WTC11 (cell line): ENCODE results near the gene HES1. TPM values are rescaled to one million over a fixed set of nuclear protein-coding genes. Genes with fewer than 3 reads are reported as not detected.

Source experiments
- FOXP1 ChIP-seq: sonication (generic); formaldehyde crosslinking; IDR thresholded peaks from 2 replicates; pipeline ENCODE4 v1.8.0; 2022; ENCODE audit warnings: missing genetic modification reagents, mild to moderate bottlenecking, moderate library complexity, borderline replicate concordance
- MYBL2 ChIP-seq: sonication (generic); formaldehyde crosslinking; IDR thresholded peaks from 2 replicates; pipeline ENCODE4 v1.8.1; 2023; ENCODE audit warnings: mild to moderate bottlenecking, moderate library complexity, missing genetic modification reagents
- NR2C2 ChIP-seq: sonication (generic); formaldehyde crosslinking; IDR thresholded peaks from 2 replicates; pipeline ENCODE4 v1.8.0; 2022; ENCODE audit warnings: mild to moderate bottlenecking, missing genetic modification reagents
- OVOL2 ChIP-seq: fragments of 250-450 bp; sonication (Bioruptor Pico); IDR thresholded peaks from 2 replicates; pipeline ENCODE4 v1.9.0; 2021; ENCODE audit warnings: mild to moderate bottlenecking, borderline replicate concordance
- RORB ChIP-seq: fragments of 250-450 bp; sonication (Bioruptor Pico); IDR thresholded peaks from 2 replicates; pipeline ENCODE4 v1.9.0; 2021; ENCODE audit warnings: mild to moderate bottlenecking
- SMAD4 ChIP-seq: sonication (generic); formaldehyde crosslinking; IDR thresholded peaks from 2 replicates; pipeline ENCODE4 v1.8.0; 2022; ENCODE audit warnings: mild to moderate bottlenecking, missing genetic modification reagents
- ZNF121 ChIP-seq: sonication (generic); formaldehyde crosslinking; IDR thresholded peaks from 2 replicates; pipeline ENCODE4 v1.8.0; 2023; ENCODE audit warnings: missing genetic modification reagents
- ZNF423 ChIP-seq: fragments of 250-450 bp; sonication (Bioruptor Pico); IDR thresholded peaks from 2 replicates; pipeline ENCODE4 v2.1.2; 2022; ENCODE audit warnings: mild to moderate bottlenecking, moderate library complexity
- total RNA-seq: library from RNA; stranded (reverse); gene quantifications from 3 replicates; pipeline ENCODE4 v1.2.3, GENCODE V29; 2021
- TF ChIP-seq, protein P1 (sequence below): sonication (generic); formaldehyde crosslinking; IDR thresholded peaks from 2 replicates; pipeline ENCODE4 v1.8.1; 2023; ENCODE audit warnings: mild to moderate bottlenecking, missing genetic modification reagents
- TF ChIP-seq, protein P2 (sequence below): fragments of 250-450 bp; sonication (Bioruptor Pico); IDR thresholded peaks from 2 replicates; pipeline ENCODE4 v1.8.0; 2021; ENCODE audit warnings: mild to moderate bottlenecking
- TF ChIP-seq, protein P3 (sequence below): sonication (generic); formaldehyde crosslinking; IDR thresholded peaks from 2 replicates; pipeline ENCODE4 v1.8.1; 2023; ENCODE audit warnings: mild to moderate bottlenecking, missing genetic modification reagents
- TF ChIP-seq, protein P4 (sequence below): sonication (generic); formaldehyde crosslinking; IDR thresholded peaks from 2 replicates; pipeline ENCODE4 v1.8.0; 2023; ENCODE audit warnings: mild to moderate bottlenecking, missing genetic modification reagents
- TF ChIP-seq, protein P5 (sequence below): sonication (generic); formaldehyde crosslinking; IDR thresholded peaks from 2 replicates; pipeline ENCODE4 v1.8.0; 2022; ENCODE audit warnings: mild to moderate bottlenecking, missing genetic modification reagents
- TF ChIP-seq, protein P6 (sequence below): fragments of 250-450 bp; sonication (Bioruptor Pico); IDR thresholded peaks from 2 replicates; pipeline ENCODE4 v1.9.0; 2021; ENCODE audit warnings: mild to moderate bottlenecking, borderline replicate concordance

HES1 gene
- total RNA-seq, 1 experiment from 2014 or later = 28.4 TPM

DNA sequence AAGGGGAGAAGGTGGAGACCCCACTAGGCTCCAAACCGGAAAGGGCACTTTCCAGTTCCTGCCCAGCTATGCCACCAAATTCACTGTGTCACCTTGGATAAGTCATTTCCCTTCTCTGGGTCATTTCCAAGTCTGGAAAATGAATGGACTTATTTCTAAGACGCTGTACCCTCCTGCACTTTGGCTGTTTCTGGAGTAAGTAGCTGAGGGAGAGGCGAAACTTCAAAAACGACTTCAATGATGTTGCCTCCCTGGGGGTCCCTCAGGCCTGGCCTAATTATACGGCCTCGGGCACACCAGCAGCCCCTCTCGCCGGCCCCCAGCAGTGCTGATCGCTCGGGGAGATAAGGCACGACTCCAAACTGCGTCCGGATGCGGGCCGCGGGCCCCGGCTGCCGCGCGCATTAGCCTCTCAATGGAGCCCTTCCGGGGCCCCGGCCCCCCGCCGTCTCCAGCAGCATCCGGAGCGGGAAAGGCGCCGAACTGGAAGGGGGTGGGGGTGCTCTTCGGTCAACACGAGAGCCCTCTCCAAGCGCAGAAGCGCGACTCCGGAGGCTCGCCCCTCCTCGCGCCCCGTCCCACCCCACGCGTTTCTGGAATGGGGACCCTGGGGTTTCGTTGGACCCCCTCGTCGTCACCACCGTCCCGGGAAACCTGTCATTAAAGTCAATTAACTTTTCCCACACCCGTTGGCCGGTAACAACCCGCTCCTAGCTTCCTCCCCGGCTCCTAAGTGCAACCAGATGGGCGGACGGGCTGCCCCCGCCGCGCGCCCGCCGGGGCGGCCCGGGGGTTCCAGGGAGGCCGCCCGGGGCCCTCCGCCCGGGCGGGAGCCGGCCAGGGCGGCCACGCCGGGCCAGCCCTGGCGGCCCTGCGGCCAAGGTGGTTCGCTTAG lies 4.8 kb downstream of the HES1 start (continued):
- TF ChIP-seq, protein P1, sequence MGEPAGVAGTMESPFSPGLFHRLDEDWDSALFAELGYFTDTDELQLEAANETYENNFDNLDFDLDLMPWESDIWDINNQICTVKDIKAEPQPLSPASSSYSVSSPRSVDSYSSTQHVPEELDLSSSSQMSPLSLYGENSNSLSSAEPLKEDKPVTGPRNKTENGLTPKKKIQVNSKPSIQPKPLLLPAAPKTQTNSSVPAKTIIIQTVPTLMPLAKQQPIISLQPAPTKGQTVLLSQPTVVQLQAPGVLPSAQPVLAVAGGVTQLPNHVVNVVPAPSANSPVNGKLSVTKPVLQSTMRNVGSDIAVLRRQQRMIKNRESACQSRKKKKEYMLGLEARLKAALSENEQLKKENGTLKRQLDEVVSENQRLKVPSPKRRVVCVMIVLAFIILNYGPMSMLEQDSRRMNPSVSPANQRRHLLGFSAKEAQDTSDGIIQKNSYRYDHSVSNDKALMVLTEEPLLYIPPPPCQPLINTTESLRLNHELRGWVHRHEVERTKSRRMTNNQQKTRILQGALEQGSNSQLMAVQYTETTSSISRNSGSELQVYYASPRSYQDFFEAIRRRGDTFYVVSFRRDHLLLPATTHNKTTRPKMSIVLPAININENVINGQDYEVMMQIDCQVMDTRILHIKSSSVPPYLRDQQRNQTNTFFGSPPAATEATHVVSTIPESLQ = no peak
- TF ChIP-seq FOXP1 (CRISPR knock-in tag) = peak; percentile 87
- TF ChIP-seq OVOL2 (CRISPR knock-in tag) = no peak
- TF ChIP-seq, protein P2, sequence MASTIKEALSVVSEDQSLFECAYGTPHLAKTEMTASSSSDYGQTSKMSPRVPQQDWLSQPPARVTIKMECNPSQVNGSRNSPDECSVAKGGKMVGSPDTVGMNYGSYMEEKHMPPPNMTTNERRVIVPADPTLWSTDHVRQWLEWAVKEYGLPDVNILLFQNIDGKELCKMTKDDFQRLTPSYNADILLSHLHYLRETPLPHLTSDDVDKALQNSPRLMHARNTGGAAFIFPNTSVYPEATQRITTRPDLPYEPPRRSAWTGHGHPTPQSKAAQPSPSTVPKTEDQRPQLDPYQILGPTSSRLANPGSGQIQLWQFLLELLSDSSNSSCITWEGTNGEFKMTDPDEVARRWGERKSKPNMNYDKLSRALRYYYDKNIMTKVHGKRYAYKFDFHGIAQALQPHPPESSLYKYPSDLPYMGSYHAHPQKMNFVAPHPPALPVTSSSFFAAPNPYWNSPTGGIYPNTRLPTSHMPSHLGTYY (CRISPR knock-in tag) = no peak
- TF ChIP-seq, protein P3, sequence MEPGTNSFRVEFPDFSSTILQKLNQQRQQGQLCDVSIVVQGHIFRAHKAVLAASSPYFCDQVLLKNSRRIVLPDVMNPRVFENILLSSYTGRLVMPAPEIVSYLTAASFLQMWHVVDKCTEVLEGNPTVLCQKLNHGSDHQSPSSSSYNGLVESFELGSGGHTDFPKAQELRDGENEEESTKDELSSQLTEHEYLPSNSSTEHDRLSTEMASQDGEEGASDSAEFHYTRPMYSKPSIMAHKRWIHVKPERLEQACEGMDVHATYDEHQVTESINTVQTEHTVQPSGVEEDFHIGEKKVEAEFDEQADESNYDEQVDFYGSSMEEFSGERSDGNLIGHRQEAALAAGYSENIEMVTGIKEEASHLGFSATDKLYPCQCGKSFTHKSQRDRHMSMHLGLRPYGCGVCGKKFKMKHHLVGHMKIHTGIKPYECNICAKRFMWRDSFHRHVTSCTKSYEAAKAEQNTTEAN = peak; percentile 86; the same call in 1 of the 2 replicates
- TF ChIP-seq, protein P4, sequence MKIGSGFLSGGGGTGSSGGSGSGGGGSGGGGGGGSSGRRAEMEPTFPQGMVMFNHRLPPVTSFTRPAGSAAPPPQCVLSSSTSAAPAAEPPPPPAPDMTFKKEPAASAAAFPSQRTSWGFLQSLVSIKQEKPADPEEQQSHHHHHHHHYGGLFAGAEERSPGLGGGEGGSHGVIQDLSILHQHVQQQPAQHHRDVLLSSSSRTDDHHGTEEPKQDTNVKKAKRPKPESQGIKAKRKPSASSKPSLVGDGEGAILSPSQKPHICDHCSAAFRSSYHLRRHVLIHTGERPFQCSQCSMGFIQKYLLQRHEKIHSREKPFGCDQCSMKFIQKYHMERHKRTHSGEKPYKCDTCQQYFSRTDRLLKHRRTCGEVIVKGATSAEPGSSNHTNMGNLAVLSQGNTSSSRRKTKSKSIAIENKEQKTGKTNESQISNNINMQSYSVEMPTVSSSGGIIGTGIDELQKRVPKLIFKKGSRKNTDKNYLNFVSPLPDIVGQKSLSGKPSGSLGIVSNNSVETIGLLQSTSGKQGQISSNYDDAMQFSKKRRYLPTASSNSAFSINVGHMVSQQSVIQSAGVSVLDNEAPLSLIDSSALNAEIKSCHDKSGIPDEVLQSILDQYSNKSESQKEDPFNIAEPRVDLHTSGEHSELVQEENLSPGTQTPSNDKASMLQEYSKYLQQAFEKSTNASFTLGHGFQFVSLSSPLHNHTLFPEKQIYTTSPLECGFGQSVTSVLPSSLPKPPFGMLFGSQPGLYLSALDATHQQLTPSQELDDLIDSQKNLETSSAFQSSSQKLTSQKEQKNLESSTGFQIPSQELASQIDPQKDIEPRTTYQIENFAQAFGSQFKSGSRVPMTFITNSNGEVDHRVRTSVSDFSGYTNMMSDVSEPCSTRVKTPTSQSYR (CRISPR knock-in tag) = 0 out of 2 replicates have a peak, but pooled peaks have one; percentile 58
- no peak for TF ChIP-seq ZNF121 (CRISPR knock-in tag)
- no peak for TF ChIP-seq SMAD4 (CRISPR knock-in tag)
- no peak for TF ChIP-seq RORB (CRISPR knock-in tag)
- TF ChIP-seq, protein P5, sequence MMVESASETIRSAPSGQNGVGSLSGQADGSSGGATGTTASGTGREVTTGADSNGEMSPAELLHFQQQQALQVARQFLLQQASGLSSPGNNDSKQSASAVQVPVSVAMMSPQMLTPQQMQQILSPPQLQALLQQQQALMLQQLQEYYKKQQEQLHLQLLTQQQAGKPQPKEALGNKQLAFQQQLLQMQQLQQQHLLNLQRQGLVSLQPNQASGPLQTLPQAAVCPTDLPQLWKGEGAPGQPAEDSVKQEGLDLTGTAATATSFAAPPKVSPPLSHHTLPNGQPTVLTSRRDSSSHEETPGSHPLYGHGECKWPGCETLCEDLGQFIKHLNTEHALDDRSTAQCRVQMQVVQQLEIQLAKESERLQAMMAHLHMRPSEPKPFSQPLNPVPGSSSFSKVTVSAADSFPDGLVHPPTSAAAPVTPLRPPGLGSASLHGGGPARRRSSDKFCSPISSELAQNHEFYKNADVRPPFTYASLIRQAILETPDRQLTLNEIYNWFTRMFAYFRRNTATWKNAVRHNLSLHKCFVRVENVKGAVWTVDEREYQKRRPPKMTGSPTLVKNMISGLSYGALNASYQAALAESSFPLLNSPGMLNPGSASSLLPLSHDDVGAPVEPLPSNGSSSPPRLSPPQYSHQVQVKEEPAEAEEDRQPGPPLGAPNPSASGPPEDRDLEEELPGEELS (CRISPR knock-in tag) = peak; percentile 79; the same call in 1 of the 2 replicates
- TF ChIP-seq NR2C2 (CRISPR knock-in tag) = no peak
- peak; percentile 98 for TF ChIP-seq ZNF423 (CRISPR knock-in tag)
- peak; percentile 76; the same call in 1 of the 2 replicates for TF ChIP-seq MYBL2
- TF ChIP-seq, protein P6, sequence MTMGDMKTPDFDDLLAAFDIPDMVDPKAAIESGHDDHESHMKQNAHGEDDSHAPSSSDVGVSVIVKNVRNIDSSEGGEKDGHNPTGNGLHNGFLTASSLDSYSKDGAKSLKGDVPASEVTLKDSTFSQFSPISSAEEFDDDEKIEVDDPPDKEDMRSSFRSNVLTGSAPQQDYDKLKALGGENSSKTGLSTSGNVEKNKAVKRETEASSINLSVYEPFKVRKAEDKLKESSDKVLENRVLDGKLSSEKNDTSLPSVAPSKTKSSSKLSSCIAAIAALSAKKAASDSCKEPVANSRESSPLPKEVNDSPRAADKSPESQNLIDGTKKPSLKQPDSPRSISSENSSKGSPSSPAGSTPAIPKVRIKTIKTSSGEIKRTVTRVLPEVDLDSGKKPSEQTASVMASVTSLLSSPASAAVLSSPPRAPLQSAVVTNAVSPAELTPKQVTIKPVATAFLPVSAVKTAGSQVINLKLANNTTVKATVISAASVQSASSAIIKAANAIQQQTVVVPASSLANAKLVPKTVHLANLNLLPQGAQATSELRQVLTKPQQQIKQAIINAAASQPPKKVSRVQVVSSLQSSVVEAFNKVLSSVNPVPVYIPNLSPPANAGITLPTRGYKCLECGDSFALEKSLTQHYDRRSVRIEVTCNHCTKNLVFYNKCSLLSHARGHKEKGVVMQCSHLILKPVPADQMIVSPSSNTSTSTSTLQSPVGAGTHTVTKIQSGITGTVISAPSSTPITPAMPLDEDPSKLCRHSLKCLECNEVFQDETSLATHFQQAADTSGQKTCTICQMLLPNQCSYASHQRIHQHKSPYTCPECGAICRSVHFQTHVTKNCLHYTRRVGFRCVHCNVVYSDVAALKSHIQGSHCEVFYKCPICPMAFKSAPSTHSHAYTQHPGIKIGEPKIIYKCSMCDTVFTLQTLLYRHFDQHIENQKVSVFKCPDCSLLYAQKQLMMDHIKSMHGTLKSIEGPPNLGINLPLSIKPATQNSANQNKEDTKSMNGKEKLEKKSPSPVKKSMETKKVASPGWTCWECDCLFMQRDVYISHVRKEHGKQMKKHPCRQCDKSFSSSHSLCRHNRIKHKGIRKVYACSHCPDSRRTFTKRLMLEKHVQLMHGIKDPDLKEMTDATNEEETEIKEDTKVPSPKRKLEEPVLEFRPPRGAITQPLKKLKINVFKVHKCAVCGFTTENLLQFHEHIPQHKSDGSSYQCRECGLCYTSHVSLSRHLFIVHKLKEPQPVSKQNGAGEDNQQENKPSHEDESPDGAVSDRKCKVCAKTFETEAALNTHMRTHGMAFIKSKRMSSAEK = no peak
